ENCODE results near the gene HS3ST3A1. TPM values are rescaled to one million over a fixed set of nuclear protein-coding genes. Genes with fewer than 3 reads are reported as not detected.

Gene HS3ST3A1
- total and polyA plus RNA-seq, 4 donors, result 0.40 to 6.5 (median 2.5) TPM

DNA sequence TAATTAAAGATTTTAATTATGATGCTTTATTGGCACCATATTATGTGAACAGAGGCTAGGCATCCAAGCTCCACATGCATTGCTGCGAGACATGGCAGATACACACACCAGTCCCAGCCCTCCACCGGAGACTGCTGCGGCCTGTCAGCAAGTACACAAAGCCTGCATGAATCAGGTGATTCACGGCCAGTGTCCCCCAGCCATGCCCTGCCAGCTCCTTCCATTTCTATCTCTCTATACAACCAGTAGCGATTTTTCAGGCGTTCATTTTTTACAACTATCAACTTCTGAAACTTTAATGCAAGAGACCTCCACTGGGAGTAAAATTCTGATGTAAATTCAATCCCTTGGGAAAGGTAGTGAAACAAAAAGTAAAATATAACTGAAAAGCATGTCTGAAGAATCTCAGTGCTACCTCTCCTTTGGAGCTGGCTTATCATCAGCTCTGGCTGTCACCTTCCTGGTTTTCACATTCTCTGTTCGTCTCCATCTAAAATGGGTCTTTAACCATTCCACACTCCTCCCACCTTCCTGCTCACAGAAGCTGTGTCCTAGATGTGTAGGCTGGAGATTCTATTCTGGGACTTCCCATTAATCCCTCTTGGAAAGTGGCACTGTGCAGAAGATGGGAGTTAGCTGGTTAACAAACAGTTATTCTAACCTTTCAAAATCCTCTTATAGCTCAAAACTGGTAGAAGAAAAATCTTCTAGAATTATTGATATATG lies 32.2 kb downstream of the HS3ST3A1 start:
- TF ChIP-seq NR2F2 (IDR thresholded peaks at IDR 0.05), result no peak
- no peak for TF ChIP-seq RAD21 (IDR thresholded peaks at IDR 0.05)
- no peak for TF ChIP-seq SP1 (IDR thresholded peaks at IDR 0.05)
- TF ChIP-seq RXRA (IDR thresholded peaks at IDR 0.05), result no peak
- no peak for TF ChIP-seq JUND (IDR thresholded peaks at IDR 0.05)
- TF ChIP-seq YY1 (IDR thresholded peaks at IDR 0.05), result no peak
- TF ChIP-seq HNF4G (IDR thresholded peaks at IDR 0.05), result no peak
- no peak for TF ChIP-seq EGR1 (IDR thresholded peaks at IDR 0.05; ENCODE audit: low read depth in 2 of 2)
- no peak for TF ChIP-seq FOXA2 (IDR thresholded peaks at IDR 0.05)

GRCh38 chr17:13568582-13569397 lies 32.9 kb downstream of the HS3ST3A1 start:
- Histone ChIP-seq H3K9ac (ENCODE audit: low read depth in 1 of 2, low read length in 2 of 2) (no peak overlapping the region), H3K4me1 (ENCODE audit: control insufficient read depth in 4 of 4, insufficient read depth in 4 of 4, low read length in 3 of 4) (no peaks in the 10 kb centered on the region), H3K9me3 (ENCODE audit: control insufficient read depth in 4 of 4, low read length in 3 of 4) (peaks cover 0 to 5% (median 0%) of the 10 kb centered on the region in 4 donors), H3K36me3 (ENCODE audit: control insufficient read depth in 4 of 4, insufficient read depth in 3 of 4, low read depth in 1 of 4, low read length in 3 of 4) (no peaks in the 10 kb centered on the region), H3K27ac (ENCODE audit: low read depth in 1 of 2, low read length in 2 of 2) (no peak overlapping the region), H3K27me3 (ENCODE audit: control insufficient read depth in 4 of 4, insufficient read depth in 4 of 4, low read length in 3 of 4) (peaks cover 0 to 8% (median 0%) of the 10 kb centered on the region in 4 donors), H3K4me3 (ENCODE audit: low read depth in 1 of 3, low read length in 3 of 3) (no peak overlapping the region)
- no peak for DNase-seq (ENCODE audit: low spot score)
- TF ChIP-seq RXRA (IDR thresholded peaks at IDR 0.05) (no peak), HNF4A (conservative IDR thresholded peaks at IDR 0.05) (no peak), REST (IDR thresholded peaks at IDR 0.05) (no peak), EGR1 (IDR thresholded peaks at IDR 0.05; ENCODE audit: low read depth in 2 of 2) (no peak), GABPA (IDR thresholded peaks at IDR 0.05 in 1 of 2, conservative IDR thresholded peaks at IDR 0.05 in 1 of 2) (no peak), FOXA1 (IDR thresholded peaks at IDR 0.05) (no peak), RAD21 (IDR thresholded peaks at IDR 0.05) (no peak), YY1 (IDR thresholded peaks at IDR 0.05) (no peak), NR2F2 (IDR thresholded peaks at IDR 0.05) (no peak), TAF1 (conservative IDR thresholded peaks at IDR 0.05) (no peak), SP1 (IDR thresholded peaks at IDR 0.05) (no peak), HNF4G (IDR thresholded peaks at IDR 0.05) (no peak)
- TF ChIP-seq, protein P1, sequence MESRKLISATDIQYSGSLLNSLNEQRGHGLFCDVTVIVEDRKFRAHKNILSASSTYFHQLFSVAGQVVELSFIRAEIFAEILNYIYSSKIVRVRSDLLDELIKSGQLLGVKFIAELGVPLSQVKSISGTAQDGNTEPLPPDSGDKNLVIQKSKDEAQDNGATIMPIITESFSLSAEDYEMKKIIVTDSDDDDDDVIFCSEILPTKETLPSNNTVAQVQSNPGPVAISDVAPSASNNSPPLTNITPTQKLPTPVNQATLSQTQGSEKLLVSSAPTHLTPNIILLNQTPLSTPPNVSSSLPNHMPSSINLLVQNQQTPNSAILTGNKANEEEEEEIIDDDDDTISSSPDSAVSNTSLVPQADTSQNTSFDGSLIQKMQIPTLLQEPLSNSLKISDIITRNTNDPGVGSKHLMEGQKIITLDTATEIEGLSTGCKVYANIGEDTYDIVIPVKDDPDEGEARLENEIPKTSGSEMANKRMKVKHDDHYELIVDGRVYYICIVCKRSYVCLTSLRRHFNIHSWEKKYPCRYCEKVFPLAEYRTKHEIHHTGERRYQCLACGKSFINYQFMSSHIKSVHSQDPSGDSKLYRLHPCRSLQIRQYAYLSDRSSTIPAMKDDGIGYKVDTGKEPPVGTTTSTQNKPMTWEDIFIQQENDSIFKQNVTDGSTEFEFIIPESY (IDR thresholded peaks at IDR 0.05), result no peak
- TF ChIP-seq, protein P2, sequence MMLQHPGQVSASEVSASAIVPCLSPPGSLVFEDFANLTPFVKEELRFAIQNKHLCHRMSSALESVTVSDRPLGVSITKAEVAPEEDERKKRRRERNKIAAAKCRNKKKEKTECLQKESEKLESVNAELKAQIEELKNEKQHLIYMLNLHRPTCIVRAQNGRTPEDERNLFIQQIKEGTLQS (IDR thresholded peaks at IDR 0.05), result no peak
- WGBS, result 76% methylated on average over 7 of the region's 7 CpGs

More for the DNA sequence above, 32.2 kb downstream of the HS3ST3A1 start:
- Histone ChIP-seq H3K4me3 (ENCODE audit: low read depth in 1 of 3, low read length in 3 of 3) (no peak overlapping the region), H3K9me3 (ENCODE audit: control insufficient read depth in 4 of 4, low read length in 3 of 4) (peaks cover 0 to 5% (median 0%) of the 10 kb centered on the region in 4 donors), H3K4me1 (ENCODE audit: control insufficient read depth in 4 of 4, insufficient read depth in 4 of 4, low read length in 3 of 4) (no peaks in the 10 kb centered on the region), H3K9ac (ENCODE audit: low read depth in 1 of 2, low read length in 2 of 2) (no peak overlapping the region), H3K27me3 (ENCODE audit: control insufficient read depth in 4 of 4, insufficient read depth in 4 of 4, low read length in 3 of 4) (peaks cover 0 to 6% (median 0%) of the 10 kb centered on the region in 4 donors), H3K27ac (ENCODE audit: low read depth in 1 of 2, low read length in 2 of 2) (no peak overlapping the region), H3K36me3 (ENCODE audit: control insufficient read depth in 4 of 4, insufficient read depth in 3 of 4, low read depth in 1 of 4, low read length in 3 of 4) (no peaks in the 10 kb centered on the region)
- no peak for DNase-seq (ENCODE audit: low spot score)
- WGBS, result 68% methylated on average over 7 of the region's 7 CpGs
